Mesothelial cell of epicardium (in vitro differentiated cells): ENCODE results near the gene LMNB1. TPM values are rescaled to one million over a fixed set of nuclear protein-coding genes. Genes with fewer than 3 reads are reported as not detected.

ENCODE experiments used
- DNase-seq, 2 experiments: peaks; one replicate each; pipeline ENCODE4 v3.0.0; 2021; ENCODE audit warnings: low spot score in 2 of 2; ENCODE audit not compliant: unreplicated experiment in 2 of 2
- H3K27ac Mint-ChIP-seq: 2 replicates; pipeline ENCODE4 v1.8.0; 2021; ENCODE audit warnings: mixed read lengths
- H3K27me3 Mint-ChIP-seq: 2 replicates; pipeline ENCODE4 v1.8.0; 2021; ENCODE audit warnings: low read depth, mixed read lengths
- H3K36me3 Mint-ChIP-seq: 2 replicates; pipeline ENCODE4 v1.8.0; 2021; ENCODE audit warnings: mixed read lengths
- H3K4me1 Mint-ChIP-seq: 2 replicates; pipeline ENCODE4 v1.8.0; 2021; ENCODE audit warnings: mixed read lengths
- H3K4me3 Mint-ChIP-seq: 2 replicates; pipeline ENCODE4 v1.8.0; 2021; ENCODE audit warnings: mild to moderate bottlenecking, moderate library complexity, mixed read lengths
- H3K9me3 Mint-ChIP-seq: 2 replicates; pipeline ENCODE4 v1.8.0; 2021; ENCODE audit warnings: mixed read lengths
- total RNA-seq: library from RNA; stranded (reverse); gene quantifications from 3 replicates; pipeline ENCODE4 v1.2.1, GENCODE V29; 2021
- TF ChIP-seq, protein P1 (sequence below): fragments of 200-600 bp; sonication (generic); IDR thresholded peaks from one replicate; pipeline ENCODE4 v1.5.0; 2021; ENCODE audit warnings: antibody characterized with exemption; ENCODE audit not compliant: unreplicated experiment

Gene LMNB1
- total RNA-seq, 1 donor from 2014 or later = 84.4 TPM

DNA sequence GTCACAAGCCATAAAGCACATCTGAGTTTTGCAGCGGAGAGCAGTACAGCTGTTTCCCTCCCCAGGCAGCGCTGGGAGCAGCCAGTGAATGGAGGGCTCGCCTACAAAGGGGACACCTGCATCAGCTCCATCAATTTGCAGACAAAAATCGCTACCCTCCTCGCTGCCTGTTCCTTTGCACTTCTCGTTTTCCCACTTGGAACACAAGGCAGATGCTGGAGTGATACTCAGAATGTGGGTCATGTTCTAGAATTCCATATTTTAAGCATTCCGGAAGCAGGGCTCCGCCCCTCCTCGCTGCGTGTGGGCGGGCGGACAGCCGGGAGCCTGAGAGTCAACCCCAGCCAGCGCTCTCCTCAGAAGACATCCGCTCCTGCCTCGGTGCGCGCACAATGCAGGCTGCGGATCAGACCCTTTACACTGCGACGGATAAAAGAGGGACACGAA is 92.1 kb downstream of the LMNB1 start:
- TF ChIP-seq, protein P1, sequence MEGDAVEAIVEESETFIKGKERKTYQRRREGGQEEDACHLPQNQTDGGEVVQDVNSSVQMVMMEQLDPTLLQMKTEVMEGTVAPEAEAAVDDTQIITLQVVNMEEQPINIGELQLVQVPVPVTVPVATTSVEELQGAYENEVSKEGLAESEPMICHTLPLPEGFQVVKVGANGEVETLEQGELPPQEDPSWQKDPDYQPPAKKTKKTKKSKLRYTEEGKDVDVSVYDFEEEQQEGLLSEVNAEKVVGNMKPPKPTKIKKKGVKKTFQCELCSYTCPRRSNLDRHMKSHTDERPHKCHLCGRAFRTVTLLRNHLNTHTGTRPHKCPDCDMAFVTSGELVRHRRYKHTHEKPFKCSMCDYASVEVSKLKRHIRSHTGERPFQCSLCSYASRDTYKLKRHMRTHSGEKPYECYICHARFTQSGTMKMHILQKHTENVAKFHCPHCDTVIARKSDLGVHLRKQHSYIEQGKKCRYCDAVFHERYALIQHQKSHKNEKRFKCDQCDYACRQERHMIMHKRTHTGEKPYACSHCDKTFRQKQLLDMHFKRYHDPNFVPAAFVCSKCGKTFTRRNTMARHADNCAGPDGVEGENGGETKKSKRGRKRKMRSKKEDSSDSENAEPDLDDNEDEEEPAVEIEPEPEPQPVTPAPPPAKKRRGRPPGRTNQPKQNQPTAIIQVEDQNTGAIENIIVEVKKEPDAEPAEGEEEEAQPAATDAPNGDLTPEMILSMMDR = no peak
- Mint-ChIP-seq H3K27ac (no peak overlapping the region), H3K36me3 (no peaks in the 10 kb centered on the region), H3K4me3 (peak overlapping the region; percentile 50), H3K9me3 (no peaks in the 10 kb centered on the region), H3K4me1 (peaks cover 12% of the 10 kb centered on the region), H3K27me3 (peaks cover 14% of the 10 kb centered on the region)
- DNase-seq = peak in 1 of 2 experiments; percentile 59

DNA sequence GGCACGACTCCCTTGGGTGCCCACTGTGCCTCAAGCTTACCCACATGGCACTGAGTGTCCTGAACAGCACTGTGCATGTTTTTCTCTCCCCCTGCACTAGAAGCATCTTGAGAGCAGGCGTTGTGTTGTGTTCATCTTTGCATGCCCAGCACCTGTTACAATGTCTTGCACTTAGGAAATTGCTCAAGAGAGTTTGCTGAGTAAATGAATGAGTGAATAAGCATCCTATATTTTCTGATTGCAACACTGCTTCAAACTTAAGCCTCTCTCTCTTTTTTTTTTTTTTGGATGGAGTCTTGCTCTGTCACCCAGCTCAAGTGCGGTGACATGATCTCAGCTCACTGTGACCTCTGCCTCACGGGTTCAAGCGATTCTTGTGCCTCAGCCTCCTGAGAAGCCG is 94.5 kb downstream of the LMNB1 start:
- Mint-ChIP-seq H3K36me3 (no peaks in the 10 kb centered on the region), H3K4me3 (no peak overlapping the region), H3K4me1 (peaks cover 32% of the 10 kb centered on the region), H3K27ac (no peak overlapping the region), H3K27me3 (peaks cover 14% of the 10 kb centered on the region), H3K9me3 (no peaks in the 10 kb centered on the region)
- DNase-seq = peak in 1 of 2 experiments; percentile 3
- TF ChIP-seq, protein P1 = no peak

DNA sequence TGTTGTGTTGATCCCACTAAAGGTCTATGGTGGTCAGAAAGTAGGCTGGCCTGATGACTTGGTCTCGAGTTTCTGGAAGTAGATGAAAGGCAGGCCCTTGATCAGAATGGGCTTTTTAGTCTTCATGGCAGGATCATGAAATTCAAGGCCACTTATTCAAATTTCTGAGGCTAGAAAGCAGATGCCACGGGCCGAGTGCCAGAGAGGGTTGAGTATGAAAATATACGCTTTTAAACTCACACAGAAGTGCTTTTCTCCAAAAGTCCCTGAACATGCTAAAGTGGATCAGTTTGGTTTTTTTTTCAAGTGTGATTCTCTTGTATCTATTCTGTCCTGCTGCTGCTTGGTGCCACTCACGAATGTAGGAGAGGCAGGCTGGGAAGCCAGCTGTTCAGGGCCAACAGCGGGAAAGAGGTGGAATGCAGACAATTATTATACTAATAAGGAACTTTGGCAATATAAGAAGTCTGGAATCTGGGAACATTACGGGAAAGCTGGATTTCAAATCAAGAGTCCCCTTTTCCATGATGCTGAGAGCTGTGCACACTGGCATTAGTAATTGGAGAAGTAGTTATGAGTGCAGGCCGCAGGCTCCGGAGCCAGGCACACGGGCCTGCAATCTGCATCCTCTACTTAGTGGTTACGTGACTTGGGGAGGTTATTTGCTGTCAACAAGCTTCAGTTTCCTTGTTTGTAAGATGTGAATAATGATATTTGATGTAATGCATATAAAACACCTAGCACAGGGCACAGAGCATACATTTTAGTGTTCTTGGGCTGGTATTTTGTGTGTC is 95.8 kb downstream of the LMNB1 start:
- Mint-ChIP-seq H3K4me3 (no peak overlapping the region), H3K27me3 (peaks cover 12% of the 10 kb centered on the region), H3K27ac (no peak overlapping the region), H3K9me3 (no peaks in the 10 kb centered on the region), H3K36me3 (no peaks in the 10 kb centered on the region), H3K4me1 (peaks cover 42% of the 10 kb centered on the region)
- no peak for DNase-seq
- TF ChIP-seq, protein P1 = no peak

DNA sequence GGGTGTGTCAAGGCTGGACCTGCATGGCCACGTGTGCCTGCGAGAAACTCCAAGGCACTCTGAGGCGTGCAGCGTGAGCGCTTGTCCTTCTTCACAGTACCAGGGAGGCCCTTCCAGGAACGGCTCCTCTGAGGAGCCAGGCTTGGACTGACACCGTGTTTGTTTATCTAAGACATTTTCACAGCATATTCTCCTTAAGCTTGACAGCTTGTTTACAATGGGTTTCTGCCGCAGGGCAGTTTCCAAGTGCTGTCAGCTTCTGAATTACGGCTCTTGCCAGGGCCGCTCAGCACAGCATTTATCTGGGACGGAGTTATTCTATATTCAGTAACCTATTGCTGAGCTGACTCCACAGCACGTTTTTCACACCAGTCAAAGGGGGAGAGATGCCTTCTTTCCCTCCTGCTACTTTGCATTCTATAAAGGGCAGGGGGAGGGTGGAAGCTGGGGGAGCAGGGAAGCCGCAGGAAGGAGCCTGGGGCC is 98.4 kb downstream of the LMNB1 start:
- Mint-ChIP-seq H3K9me3 (no peaks in the 10 kb centered on the region), H3K27ac (peak overlapping the region; percentile 92), H3K27me3 (peaks cover 2% of the 10 kb centered on the region), H3K36me3 (no peaks in the 10 kb centered on the region), H3K4me3 (no peak overlapping the region), H3K4me1 (peaks cover 37% of the 10 kb centered on the region)
- TF ChIP-seq, protein P1 = no peak
- DNase-seq = peak in 1 of 2 experiments; percentile 64

DNA sequence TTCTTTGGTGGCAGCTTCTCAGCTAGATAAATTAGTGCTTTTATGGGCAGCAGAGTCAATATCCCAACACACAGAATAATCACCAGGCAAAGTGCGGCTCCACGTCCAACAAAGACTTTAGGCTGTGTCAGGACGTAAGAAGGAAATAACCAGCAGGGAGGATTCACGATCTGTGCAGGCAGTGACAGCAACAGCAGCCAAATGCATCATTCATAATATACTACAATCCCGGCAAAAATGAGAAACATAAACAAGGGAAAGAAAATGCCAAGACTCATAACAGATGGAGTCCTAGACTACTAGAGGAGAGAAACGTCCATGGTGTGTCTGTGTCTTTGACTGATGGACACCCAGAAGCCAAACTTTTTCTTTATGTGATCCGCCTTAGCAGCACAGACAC is 100.7 kb downstream of the LMNB1 start:
- peaks cover 37% of the 10 kb centered on the region for H3K4me1 Mint-ChIP-seq
- H3K4me3 Mint-ChIP-seq = no peak overlapping the region
- DNase-seq = no peak
- no peaks in the 10 kb centered on the region for H3K27me3 Mint-ChIP-seq
- TF ChIP-seq, protein P1 = no peak
- peak overlapping the region; percentile 14 for H3K27ac Mint-ChIP-seq
- no peaks in the 10 kb centered on the region for H3K9me3 Mint-ChIP-seq
- no peaks in the 10 kb centered on the region for H3K36me3 Mint-ChIP-seq
